Measurements from ENCODE around the gene CACNA1B. TPM values are rescaled to one million over a fixed set of nuclear protein-coding genes. Genes with fewer than 3 reads are reported as not detected.
A peak's percentile ranks its signal among the peaks of the same experiment; 100 is the strongest.
"Not testable (repeated sequence)": the region's sequence is repeated elsewhere in the genome, so short reads cannot be mapped to it uniquely, and the experiment has no call there.

Gene CACNA1B
- 0.18 TPM for polyA plus RNA-seq (2012; ENCODE audit: low read depth, missing spikeins)

DNA sequence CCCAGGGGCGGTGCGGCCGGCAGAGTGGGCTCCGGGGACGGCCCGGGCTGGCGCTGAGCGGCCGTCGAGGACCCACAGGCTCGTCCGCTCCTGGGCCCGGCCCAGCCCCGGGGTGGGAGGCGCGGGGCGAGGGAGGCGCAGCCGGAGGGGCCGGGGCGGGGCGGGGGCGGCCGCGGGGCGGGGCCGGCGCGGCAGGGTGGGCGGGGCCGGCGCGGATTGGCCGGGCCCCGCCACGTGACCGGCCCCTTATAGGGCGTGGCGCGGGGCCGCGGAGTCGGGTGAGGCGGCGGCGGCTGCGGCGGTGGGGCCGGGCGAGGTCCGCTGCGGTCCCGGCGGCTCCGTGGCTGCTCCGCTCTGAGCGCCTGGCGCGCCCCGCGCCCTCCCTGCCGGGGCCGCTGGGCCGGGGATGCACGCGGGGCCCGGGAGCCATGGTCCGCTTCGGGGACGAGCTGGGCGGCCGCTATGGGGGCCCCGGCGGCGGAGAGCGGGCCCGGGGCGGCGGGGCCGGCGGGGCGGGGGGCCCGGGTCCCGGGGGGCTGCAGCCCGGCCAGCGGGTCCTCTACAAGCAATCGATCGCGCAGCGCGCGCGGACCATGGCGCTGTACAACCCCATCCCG is at the start of gene CACNA1B:
CACNA1B (plus strand) TSS at position 277 of the 617 bp plus-strand sequence; CDS start at position 429, 152 bp downstream.
- FAIRE-seq; DNase-seq (ENCODE audit: insufficient read length, low spot score): not testable (repeated sequence)

- DNase-seq (ENCODE audit: insufficient read length, low spot score) (no peak), FAIRE-seq (no peak)
- TF ChIP-seq TAF1 (IDR thresholded peaks at IDR 0.05; ENCODE audit: low read depth, low read length) (no peak), POU2F2 (IDR thresholded peaks at IDR 0.05; ENCODE audit: low read depth, low read length) (no peak), SPI1 (IDR thresholded peaks at IDR 0.05; ENCODE audit: low read depth, low read length) (no peak), POLR2AphosphoS5 (IDR thresholded peaks at IDR 0.05; ENCODE audit: low read depth, low read length) (no peak)
Measured at GRCh38 chr9:137827908-137828526, 49.6 kb upstream of the CACNA1B start.

- DNase-seq (ENCODE audit: insufficient read length, low spot score): no peak
- no peak for TF ChIP-seq PAX5 (IDR thresholded peaks at IDR 0.05; ENCODE audit: insufficient read depth, low read length, severe bottlenecking)
- TF ChIP-seq POLR2A (IDR thresholded peaks at IDR 0.05; ENCODE audit: low read depth, low read length): no peak
- TF ChIP-seq POU2F2 (IDR thresholded peaks at IDR 0.05; ENCODE audit: low read depth, low read length): no peak
- no peak for TF ChIP-seq POLR2AphosphoS5 (IDR thresholded peaks at IDR 0.05; ENCODE audit: low read depth, low read length)
- no peak for TF ChIP-seq TAF1 (IDR thresholded peaks at IDR 0.05; ENCODE audit: low read depth, low read length)
- TF ChIP-seq SPI1 (IDR thresholded peaks at IDR 0.05; ENCODE audit: low read depth, low read length): no peak
- peak; percentile 31 for FAIRE-seq
Measured at GRCh38 chr9:137828527-137829259, 48.9 kb upstream of the CACNA1B start.

DNA sequence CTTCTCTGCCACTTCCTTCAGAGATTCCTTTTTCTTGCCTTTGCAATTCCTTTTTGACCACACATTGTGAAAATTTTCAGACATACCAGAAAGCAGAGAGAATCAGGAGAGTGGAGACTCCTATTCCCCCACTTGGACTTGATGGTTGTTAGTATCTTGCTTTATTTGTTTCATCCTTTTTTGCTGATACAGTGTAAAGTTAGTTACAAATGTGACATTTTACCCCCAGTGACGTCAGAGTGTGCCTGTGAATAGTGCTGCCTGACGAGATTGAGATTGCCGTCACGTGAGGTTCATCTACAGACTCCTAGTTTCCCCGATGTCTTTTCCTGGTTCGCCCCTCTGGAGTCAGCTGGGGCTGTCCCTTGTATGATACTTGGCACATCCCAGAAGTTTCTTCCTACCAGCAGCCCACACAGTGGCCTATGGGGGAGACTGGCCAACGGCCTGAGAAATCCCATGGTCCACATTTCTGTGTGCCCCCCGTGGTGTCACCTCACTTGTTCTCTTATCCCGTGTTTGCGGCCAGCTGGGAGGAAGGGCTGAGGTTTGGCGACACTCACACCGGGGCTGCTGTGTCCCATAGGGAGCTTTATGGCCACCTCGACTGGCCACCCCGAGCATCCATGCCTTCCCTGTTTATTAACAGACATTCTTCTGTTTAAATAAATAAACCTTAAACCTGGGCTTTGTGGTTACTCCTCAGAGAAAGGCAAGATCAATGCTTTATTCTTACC is 48.2 kb upstream of the CACNA1B start:
- TF ChIP-seq SPI1 (IDR thresholded peaks at IDR 0.05; ENCODE audit: low read depth, low read length) (no peak), POU2F2 (IDR thresholded peaks at IDR 0.05; ENCODE audit: low read depth, low read length) (no peak), POLR2AphosphoS5 (IDR thresholded peaks at IDR 0.05; ENCODE audit: low read depth, low read length) (no peak), POLR2A (IDR thresholded peaks at IDR 0.05; ENCODE audit: low read depth, low read length) (no peak), PAX5 (IDR thresholded peaks at IDR 0.05; ENCODE audit: insufficient read depth, low read length, severe bottlenecking) (no peak), TAF1 (IDR thresholded peaks at IDR 0.05; ENCODE audit: low read depth, low read length) (no peak)
- FAIRE-seq: no peak
- DNase-seq (ENCODE audit: insufficient read length, low spot score): no peak

- TF ChIP-seq POLR2AphosphoS5 (IDR thresholded peaks at IDR 0.05; ENCODE audit: low read depth, low read length) (no peak), PAX5 (IDR thresholded peaks at IDR 0.05; ENCODE audit: insufficient read depth, low read length, severe bottlenecking) (no peak), POLR2A (IDR thresholded peaks at IDR 0.05; ENCODE audit: low read depth, low read length) (no peak), SPI1 (IDR thresholded peaks at IDR 0.05; ENCODE audit: low read depth, low read length) (no peak), POU2F2 (IDR thresholded peaks at IDR 0.05; ENCODE audit: low read depth, low read length) (no peak), TAF1 (IDR thresholded peaks at IDR 0.05; ENCODE audit: low read depth, low read length) (no peak)
- FAIRE-seq (no peak), DNase-seq (ENCODE audit: insufficient read length, low spot score) (no peak)
Measured at GRCh38 chr9:137832191-137832700, 45.3 kb upstream of the CACNA1B start.

DNA sequence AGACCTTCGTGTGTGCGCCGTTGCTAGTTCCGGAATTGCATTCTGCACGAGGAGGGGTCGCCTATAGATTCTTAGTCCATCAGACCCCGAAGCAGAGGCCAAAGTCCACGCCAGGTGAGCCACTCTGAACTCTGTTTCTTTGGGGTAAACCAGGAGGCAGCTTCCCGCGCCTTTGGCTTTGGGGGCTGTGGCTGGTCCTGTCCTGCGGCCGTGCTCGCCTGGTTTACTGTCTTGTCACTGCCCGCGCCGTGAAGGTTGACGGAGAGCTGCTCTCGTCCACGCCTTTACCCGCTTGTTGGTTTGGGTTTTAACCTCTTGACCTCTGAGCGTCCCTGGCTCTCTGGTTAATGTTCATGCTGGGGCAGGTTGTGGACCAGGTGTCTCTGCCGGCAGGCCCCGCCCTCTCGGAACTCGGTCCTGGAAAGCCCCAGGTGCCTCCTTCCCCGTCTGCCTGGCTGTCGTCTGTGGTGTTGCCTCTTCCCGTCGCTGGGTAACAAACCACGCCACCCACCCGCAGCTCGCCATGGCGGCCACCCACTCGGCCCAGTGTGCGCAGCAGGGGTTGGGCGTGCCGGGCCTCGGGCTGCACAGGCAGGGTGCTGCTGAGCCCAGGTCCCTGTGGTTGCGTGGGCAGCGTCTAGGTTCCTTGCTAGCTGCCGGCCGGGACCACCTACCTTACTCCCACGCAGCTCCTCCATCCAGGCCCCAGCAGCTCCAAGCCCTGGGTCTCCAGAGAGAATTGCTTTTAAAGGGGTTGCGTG is 44.6 kb upstream of the CACNA1B start:
- TF ChIP-seq POLR2A (IDR thresholded peaks at IDR 0.05; ENCODE audit: low read depth, low read length) (no peak), SPI1 (IDR thresholded peaks at IDR 0.05; ENCODE audit: low read depth, low read length) (no peak), POLR2AphosphoS5 (IDR thresholded peaks at IDR 0.05; ENCODE audit: low read depth, low read length) (no peak), PAX5 (IDR thresholded peaks at IDR 0.05; ENCODE audit: insufficient read depth, low read length, severe bottlenecking) (no peak), TAF1 (IDR thresholded peaks at IDR 0.05; ENCODE audit: low read depth, low read length) (no peak), POU2F2 (IDR thresholded peaks at IDR 0.05; ENCODE audit: low read depth, low read length) (no peak)
- FAIRE-seq (no peak), DNase-seq (ENCODE audit: insufficient read length, low spot score) (no peak)

- TF ChIP-seq POLR2AphosphoS5 (IDR thresholded peaks at IDR 0.05; ENCODE audit: low read depth, low read length): no peak
- no peak for TF ChIP-seq POU2F2 (IDR thresholded peaks at IDR 0.05; ENCODE audit: low read depth, low read length)
- TF ChIP-seq POLR2A (IDR thresholded peaks at IDR 0.05; ENCODE audit: low read depth, low read length): no peak
- no peak for TF ChIP-seq SPI1 (IDR thresholded peaks at IDR 0.05; ENCODE audit: low read depth, low read length)
- TF ChIP-seq PAX5 (IDR thresholded peaks at IDR 0.05; ENCODE audit: insufficient read depth, low read length, severe bottlenecking): no peak
- TF ChIP-seq TAF1 (IDR thresholded peaks at IDR 0.05; ENCODE audit: low read depth, low read length): no peak
- FAIRE-seq (no peak), DNase-seq (ENCODE audit: insufficient read length, low spot score) (no peak)
Measured at GRCh38 chr9:137833721-137834613, 43.6 kb upstream of the CACNA1B start.

All from GM12891 (cell line).